Neutrophil (primary cell): ENCODE measurements around the gene ARFGAP3.

Experiments
- H3K27ac ChIP-seq: fragments of 200-600 bp; sonication (generic); 2 replicates; pipeline ENCODE4 v1.5.1; 2016; ENCODE audit warnings: mild to moderate bottlenecking, moderate library complexity
- H3K27me3 ChIP-seq: fragments of 200-600 bp; sonication (generic); 2 replicates; pipeline ENCODE4 v1.6.0; 2016; ENCODE audit warnings: mild to moderate bottlenecking
- H3K36me3 ChIP-seq: fragments of 200-600 bp; sonication (generic); 2 replicates; pipeline ENCODE4 v1.5.1; 2017
- H3K4me1 ChIP-seq, 2 experiments: fragments of 200-600 bp in 1 of 2; sonication (generic) in 1 of 2; 1 replicate in 1 of 2; 2 replicates in 1 of 2; pipeline versions ENCODE4 v1.5.1 to v1.6.1; 2013 to 2016; ENCODE audit warnings: low read depth in 1 of 2, low read length in 1 of 2, mild to moderate bottlenecking in 1 of 2, moderate library complexity in 1 of 2; ENCODE audit not compliant: control insufficient read depth in 1 of 2, insufficient read depth in 1 of 2
- H3K4me3 ChIP-seq, 2 experiments: fragments of 200-600 bp in 1 of 2; sonication (generic) in 1 of 2; 1 replicate in 1 of 2; 2 replicates in 1 of 2; pipeline ENCODE4 v1.5.1; 2013 to 2016; ENCODE audit warnings: low read depth in 1 of 2, low read length in 1 of 2, mild to moderate bottlenecking in 1 of 2, moderate library complexity in 1 of 2
- H3K9me3 ChIP-seq: fragments of 200-600 bp; sonication (generic); 2 replicates; pipeline ENCODE4 v1.5.1; 2016
- TF ChIP-seq, protein P1 (sequence below): fragments of 200-600 bp; sonication (generic); IDR thresholded peaks from 2 replicates; pipeline ENCODE4 v1.5.1; 2016; ENCODE audit warnings: antibody characterized with exemption

Gene ARFGAP3

DNA sequence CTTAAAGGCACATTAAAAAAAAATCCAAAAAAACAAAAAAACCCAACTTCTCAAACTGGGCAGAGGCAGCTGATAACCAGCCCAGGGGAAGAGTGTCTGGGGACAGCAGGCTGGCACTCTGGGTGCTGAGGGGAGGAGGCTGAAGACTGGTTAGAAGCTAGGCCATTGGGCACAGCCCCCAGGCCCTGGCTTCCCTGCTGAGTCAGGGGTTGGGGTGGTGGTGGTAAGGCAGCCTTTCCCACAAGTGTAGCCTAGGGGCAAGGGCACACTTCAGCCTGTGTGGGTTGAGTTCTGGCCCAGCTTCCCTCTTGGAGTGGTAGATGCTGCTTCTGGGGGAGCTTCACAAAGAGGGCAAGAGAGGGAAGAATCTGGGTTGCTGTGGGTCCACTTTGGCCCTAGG, 16.3 kb upstream of the ARFGAP3 start:
- Histone ChIP-seq H3K4me1 (no peaks in the 10 kb centered on the region), H3K27ac (peak overlapping the region; percentile 27), H3K4me3 (no peak overlapping the region), H3K36me3 (peaks cover 100% of the 10 kb centered on the region), H3K27me3 (no peaks in the 10 kb centered on the region), H3K9me3 (no peaks in the 10 kb centered on the region)
- TF ChIP-seq, protein P1, sequence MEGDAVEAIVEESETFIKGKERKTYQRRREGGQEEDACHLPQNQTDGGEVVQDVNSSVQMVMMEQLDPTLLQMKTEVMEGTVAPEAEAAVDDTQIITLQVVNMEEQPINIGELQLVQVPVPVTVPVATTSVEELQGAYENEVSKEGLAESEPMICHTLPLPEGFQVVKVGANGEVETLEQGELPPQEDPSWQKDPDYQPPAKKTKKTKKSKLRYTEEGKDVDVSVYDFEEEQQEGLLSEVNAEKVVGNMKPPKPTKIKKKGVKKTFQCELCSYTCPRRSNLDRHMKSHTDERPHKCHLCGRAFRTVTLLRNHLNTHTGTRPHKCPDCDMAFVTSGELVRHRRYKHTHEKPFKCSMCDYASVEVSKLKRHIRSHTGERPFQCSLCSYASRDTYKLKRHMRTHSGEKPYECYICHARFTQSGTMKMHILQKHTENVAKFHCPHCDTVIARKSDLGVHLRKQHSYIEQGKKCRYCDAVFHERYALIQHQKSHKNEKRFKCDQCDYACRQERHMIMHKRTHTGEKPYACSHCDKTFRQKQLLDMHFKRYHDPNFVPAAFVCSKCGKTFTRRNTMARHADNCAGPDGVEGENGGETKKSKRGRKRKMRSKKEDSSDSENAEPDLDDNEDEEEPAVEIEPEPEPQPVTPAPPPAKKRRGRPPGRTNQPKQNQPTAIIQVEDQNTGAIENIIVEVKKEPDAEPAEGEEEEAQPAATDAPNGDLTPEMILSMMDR: no peak

DNA sequence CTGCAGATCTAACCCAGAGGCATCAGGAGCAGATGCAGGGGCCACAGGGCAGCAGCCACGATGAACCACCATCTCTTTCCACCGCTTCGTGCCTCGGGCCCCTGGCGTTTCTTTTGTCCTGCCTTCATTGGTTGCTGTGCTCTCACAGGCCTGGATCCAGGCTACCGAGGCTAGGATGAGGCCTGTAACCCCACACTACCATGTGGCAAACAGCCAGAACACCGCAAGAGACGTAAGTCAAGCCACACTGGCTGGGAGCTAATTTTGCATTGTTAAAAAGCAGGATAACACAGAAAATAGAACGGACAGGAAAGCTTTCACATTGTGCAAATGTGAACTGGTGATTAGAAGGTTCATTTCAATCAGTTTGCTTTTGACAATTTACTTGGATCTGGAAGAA, 15.7 kb upstream of the ARFGAP3 start:
- no peak overlapping the region for H3K27ac ChIP-seq
- no peaks in the 10 kb centered on the region for H3K27me3 ChIP-seq
- no peak overlapping the region for H3K4me3 ChIP-seq
- H3K9me3 ChIP-seq: no peaks in the 10 kb centered on the region
- TF ChIP-seq, protein P1: no peak
- peaks cover 94% of the 10 kb centered on the region for H3K36me3 ChIP-seq
- H3K4me1 ChIP-seq: peaks cover under 1% of the 10 kb centered on the region in 2 experiments

DNA sequence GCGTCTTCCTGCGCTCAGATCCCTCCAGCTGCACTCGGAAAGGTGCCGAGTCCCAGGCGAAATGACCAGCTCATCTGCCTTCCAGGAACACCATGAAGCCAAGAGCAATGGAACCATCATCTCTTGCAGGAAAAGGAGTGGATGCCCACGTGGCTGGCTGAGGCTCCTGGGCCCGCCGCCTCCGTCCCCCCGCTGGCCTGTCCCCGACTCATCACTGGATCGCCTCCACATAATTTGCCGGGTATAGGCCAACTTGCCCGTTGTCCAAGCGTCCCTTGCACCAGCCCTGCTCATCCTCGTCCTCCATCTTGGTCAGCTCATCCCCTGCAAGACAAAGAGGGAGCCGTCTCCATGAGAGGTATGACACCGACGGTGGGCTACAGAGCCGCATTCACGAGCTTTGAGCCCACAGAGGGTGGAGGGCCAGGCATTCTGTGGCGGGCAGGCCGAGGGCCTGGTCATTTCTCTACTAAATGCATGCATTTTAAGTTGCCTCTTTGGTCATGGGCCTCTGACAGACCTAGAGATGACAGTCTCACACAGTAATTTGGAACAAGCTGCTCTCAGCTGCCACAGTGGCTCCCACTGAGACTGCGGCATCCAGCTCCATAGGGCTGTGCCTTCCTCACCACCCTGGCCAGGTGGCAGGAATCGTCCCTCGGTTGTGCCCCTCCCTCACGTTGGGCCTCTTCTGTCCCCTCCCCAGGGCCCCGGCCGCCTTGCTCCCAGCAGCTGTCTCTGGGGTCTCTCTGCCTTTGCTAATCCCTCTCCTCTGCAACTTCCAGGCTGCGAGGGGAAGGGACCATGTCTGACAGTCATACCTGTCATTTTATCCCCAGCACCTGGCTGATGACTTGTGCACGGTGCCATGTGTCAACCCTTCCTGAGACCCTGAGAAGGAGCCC, 14.3 kb upstream of the ARFGAP3 start:
- H3K9me3 ChIP-seq: no peaks in the 10 kb centered on the region
- H3K4me1 ChIP-seq: peaks cover 7% of the 10 kb centered on the region in 2 experiments
- H3K4me3 ChIP-seq: no peak overlapping the region
- TF ChIP-seq, protein P1: no peak
- peak overlapping the region; percentile 15 for H3K27ac ChIP-seq
- no peaks in the 10 kb centered on the region for H3K27me3 ChIP-seq
- peaks cover 80% of the 10 kb centered on the region for H3K36me3 ChIP-seq

DNA sequence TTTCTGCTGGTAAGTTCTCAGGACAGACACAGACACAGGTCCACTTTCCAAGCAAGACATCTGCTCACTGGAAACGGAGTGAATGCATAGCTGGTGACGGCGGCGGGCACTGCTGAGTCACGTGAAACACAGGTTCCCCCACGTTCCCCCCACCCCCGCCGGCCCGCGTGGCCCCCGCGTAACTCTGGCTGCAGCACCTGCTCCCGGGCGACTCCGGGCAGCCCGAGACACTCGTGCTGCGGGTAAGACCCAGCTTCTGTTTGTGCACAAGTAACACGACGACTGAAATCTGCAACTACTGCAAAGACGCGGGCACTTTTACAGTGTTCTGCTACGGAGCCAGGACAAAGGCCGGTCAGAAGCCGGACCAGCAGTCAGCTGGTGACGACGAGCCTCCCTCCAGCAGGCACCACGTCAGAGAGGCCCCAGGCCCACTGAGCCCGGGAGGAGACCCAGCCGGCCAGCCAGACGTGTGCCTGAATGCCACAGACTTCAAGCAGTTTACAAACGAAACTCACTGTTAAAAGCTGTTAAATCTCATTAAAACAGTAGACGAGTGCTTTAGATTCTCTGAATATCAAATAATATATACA, 12.9 kb upstream of the ARFGAP3 start:
- Histone ChIP-seq H3K9me3 (no peaks in the 10 kb centered on the region), H3K36me3 (peaks cover 66% of the 10 kb centered on the region), H3K4me1 (peaks cover 7% of the 10 kb centered on the region in 2 experiments), H3K4me3 (no peak overlapping the region), H3K27me3 (no peaks in the 10 kb centered on the region), H3K27ac (peak overlapping the region; percentile 15)
- TF ChIP-seq, protein P1: no peak

DNA sequence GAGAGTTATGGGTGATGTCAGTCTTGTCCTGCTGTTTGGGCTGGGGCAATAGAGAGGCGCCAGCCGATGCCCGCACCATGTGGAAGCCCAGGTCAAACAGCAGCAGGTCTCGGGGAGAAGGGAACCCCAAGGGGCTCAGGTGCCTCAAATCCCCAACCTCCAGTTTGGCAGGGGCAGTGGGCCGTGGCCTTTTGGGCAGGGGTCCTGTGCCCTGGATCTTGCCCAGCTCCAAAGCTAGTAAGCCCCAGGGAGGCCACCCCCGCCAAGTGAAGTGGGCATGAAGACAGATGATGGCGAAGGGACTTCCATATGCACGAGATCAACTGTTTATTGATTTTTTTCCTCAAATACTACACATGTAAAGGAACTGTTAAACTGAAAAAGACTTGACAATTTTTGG, 12.4 kb upstream of the ARFGAP3 start:
- TF ChIP-seq, protein P1: no peak
- H3K27me3 ChIP-seq: no peaks in the 10 kb centered on the region
- no peak overlapping the region for H3K27ac ChIP-seq
- no peak overlapping the region for H3K4me3 ChIP-seq
- no peaks in the 10 kb centered on the region for H3K9me3 ChIP-seq
- H3K36me3 ChIP-seq: peaks cover 61% of the 10 kb centered on the region
- H3K4me1 ChIP-seq: peaks cover 7% of the 10 kb centered on the region in 2 experiments
